Kidney epithelial cell (primary cell): ENCODE measurements around the gene COPB2. TPM values are rescaled to one million over a fixed set of nuclear protein-coding genes. Genes with fewer than 3 reads are reported as not detected.

Experiments
- DNase-seq: peaks from one replicate; pipeline ENCODE4 v3.0.0-alpha.2; 2010; ENCODE audit warnings: low read depth
- H3K27me3 ChIP-seq: 2 replicates; pipeline ENCODE4 v1.6.0; 2011; ENCODE audit warnings: low read length; ENCODE audit not compliant: control insufficient read depth, insufficient read depth
- H3K36me3 ChIP-seq: 2 replicates; pipeline ENCODE4 v1.5.1; 2011; ENCODE audit warnings: low read length; ENCODE audit not compliant: control insufficient read depth, insufficient read depth
- H3K4me3 ChIP-seq: 2 replicates; pipeline ENCODE4 v1.5.1; 2011; ENCODE audit warnings: low read depth, mild to moderate bottlenecking, control low read depth, low read length
- total RNA-seq: library from RNA; depleted of rRNA; stranded (reverse); fragments of >200 nt; gene quantifications from 2 replicates; pipeline ENCODE4 v1.2.3, GENCODE V29; 2015
- TF ChIP-seq, protein P1 (sequence below): IDR thresholded peaks from 2 replicates; pipeline ENCODE4 v1.5.1; 2011; ENCODE audit warnings: mild to moderate bottlenecking, moderate library complexity, low read length, control low read depth, inconsistent platforms; ENCODE audit not compliant: insufficient read depth, poor library complexity, severe bottlenecking

The COPB2 gene
- total RNA-seq, 1 donor from 2014 or later: 98.1 TPM

DNA sequence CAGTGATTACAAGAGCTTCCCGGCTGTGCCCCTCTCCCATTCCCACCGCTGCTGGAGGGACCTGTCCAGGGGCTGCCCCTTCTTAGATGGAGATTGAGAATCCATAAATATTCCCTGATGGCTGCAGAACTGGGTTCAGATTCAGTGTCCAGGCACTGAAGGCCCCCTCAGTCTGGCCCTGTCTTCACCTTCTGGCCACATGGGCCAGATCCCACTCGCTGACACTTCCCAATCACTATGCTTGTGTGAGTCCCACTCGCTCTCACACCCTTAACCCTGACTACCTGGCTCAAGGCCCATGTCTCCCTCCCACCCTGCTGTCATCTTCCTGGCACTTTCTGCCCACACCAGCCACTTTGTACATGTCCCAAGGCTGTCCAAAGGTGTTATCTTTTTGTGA lies 61.1 kb downstream of the COPB2 start:
- DNase-seq: no peak
- TF ChIP-seq, protein P1, sequence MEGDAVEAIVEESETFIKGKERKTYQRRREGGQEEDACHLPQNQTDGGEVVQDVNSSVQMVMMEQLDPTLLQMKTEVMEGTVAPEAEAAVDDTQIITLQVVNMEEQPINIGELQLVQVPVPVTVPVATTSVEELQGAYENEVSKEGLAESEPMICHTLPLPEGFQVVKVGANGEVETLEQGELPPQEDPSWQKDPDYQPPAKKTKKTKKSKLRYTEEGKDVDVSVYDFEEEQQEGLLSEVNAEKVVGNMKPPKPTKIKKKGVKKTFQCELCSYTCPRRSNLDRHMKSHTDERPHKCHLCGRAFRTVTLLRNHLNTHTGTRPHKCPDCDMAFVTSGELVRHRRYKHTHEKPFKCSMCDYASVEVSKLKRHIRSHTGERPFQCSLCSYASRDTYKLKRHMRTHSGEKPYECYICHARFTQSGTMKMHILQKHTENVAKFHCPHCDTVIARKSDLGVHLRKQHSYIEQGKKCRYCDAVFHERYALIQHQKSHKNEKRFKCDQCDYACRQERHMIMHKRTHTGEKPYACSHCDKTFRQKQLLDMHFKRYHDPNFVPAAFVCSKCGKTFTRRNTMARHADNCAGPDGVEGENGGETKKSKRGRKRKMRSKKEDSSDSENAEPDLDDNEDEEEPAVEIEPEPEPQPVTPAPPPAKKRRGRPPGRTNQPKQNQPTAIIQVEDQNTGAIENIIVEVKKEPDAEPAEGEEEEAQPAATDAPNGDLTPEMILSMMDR: no peak
- Histone ChIP-seq H3K36me3 (no peaks in the 10 kb centered on the region), H3K27me3 (peaks cover 2% of the 10 kb centered on the region), H3K4me3 (no peak overlapping the region)

DNA sequence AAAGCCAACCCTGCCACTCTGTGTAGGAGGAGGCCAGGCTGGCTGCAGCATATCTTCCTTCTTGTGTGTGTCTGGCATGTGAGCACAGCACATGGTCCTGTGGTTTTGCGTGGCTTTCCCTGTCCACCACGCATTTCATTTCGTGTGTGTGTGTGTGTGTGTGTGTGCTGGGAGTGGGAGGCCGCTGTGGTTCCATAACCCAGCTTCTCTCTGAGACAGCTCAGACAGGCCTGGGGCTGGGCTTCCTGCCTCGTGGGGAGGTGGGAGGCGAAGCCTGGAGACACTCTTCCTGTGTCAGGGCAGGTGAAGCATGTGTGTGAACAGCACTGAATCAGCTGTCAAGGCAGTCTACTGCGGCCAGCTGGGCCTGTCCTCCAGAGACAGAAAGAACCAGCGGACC lies 61.6 kb downstream of the COPB2 start:
- TF ChIP-seq, protein P1: no peak
- no peaks in the 10 kb centered on the region for H3K36me3 ChIP-seq
- no peak for DNase-seq
- H3K27me3 ChIP-seq: peaks cover 2% of the 10 kb centered on the region
- H3K4me3 ChIP-seq: no peak overlapping the region

DNA sequence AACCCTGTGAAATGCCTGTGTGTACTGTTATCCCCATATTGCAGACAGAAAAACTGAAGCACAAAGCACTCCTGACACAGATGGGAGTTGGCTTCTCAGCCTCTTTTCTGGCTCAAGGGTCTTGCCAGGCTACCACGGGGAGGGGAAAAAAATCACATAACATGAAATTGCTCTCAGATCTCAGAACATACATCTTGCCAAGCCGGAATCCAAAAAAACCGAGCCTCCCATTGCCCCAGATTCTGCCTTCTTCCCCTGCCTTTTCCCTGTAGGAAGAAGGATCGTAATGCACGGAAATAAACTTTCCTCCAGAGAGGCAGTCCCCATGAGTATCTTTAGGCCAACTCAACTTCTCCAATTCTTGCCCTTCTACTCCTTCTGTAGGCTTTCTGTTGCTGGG lies 62.2 kb downstream of the COPB2 start:
- Histone ChIP-seq H3K27me3 (peaks cover 2% of the 10 kb centered on the region), H3K4me3 (no peak overlapping the region), H3K36me3 (no peaks in the 10 kb centered on the region)
- TF ChIP-seq, protein P1: no peak
- no peak for DNase-seq

DNA sequence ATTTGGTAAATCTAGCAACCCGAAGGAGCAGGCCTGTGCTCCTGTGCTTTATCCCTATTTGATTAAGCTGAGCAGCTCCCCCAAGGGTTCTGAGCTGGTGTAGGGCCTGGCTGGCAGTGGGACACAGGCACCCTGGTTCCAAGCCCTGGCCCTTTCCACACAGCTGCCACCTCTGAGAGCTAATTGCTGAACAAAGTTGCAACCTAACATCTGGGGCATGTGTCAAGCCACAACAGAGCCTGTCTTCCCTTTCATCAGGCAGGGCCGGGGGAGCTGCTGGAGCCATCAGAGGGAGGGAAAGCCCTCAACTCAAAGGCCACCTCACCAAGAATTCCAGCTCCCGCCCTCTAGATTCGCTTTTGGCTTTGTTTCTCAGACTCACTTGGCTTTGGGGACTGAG lies 62.7 kb downstream of the COPB2 start:
- Histone ChIP-seq H3K36me3 (no peaks in the 10 kb centered on the region), H3K4me3 (no peak overlapping the region), H3K27me3 (no peaks in the 10 kb centered on the region)
- no peak for DNase-seq
- TF ChIP-seq, protein P1: no peak

DNA sequence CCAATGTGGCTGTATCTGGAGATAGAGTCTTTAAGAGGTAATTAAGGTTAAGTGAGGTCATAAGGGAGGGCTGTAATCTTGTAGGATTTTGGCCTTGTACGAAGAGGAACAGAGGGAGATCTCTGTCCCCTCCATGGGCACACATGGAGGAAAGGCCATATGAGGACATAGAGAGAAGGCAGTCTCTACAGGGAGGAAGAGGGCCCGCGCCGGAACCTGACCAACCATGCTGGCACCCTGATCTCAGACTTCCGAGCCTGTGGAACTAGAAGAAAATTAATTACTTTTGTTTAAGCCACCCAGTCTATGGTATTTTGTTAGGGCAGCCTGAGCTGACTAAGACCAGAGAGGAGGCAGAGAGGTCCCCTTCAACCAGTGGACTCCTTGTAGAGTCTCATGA lies 63.3 kb downstream of the COPB2 start:
- TF ChIP-seq, protein P1: no peak
- DNase-seq: no peak

DNA sequence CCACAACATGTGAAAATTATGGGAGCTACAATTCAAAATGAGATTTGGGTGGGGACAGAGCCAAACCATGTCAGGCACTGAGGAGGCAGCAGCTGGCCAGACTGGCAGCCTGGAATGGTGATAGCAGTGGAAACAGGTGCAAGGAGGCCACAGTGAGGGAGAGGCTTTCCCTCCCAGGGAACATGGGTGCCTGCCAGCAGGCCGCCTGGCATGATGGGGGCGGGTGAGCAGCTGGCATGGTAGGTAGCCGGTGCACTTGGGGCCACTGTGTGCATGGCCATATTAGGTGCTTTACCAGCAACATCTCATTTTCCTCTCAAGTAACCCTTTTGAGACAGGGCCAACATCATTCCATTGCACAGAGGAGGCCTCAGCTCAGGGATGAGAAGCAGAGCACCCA lies 63.9 kb downstream of the COPB2 start:
- no peaks in the 10 kb centered on the region for H3K36me3 ChIP-seq
- DNase-seq: no peak
- no peaks in the 10 kb centered on the region for H3K27me3 ChIP-seq
- TF ChIP-seq, protein P1: no peak
- no peak overlapping the region for H3K4me3 ChIP-seq

More for the DNA sequence above, 63.3 kb downstream of the COPB2 start:
- Histone ChIP-seq H3K27me3 (no peaks in the 10 kb centered on the region), H3K4me3 (no peak overlapping the region), H3K36me3 (no peaks in the 10 kb centered on the region)
